NCI-H1417 treated with DMSO at 0.1 percent for 48 hours (cell line): ENCODE measurements around the gene CWC27.

Experiments used
- DNase-seq: peaks from one replicate; lab custom pipeline; 2025; lab: John Stamatoyannopoulos, UW

CWC27 gene

GRCh38 chr5:65035211-65036206 is 266.8 kb downstream of the CWC27 start:
- no peak for DNase-seq

GRCh38 chr5:65037831-65038815 is 269.4 kb downstream of the CWC27 start:
- DNase-seq: no peak

GRCh38 chr5:65041296-65042158 is 272.8 kb downstream of the CWC27 start:
- DNase-seq: no peak

- DNase-seq: no peak
Measured at GRCh38 chr5:65043843-65044359, 275.2 kb downstream of the CWC27 start.

- DNase-seq: no peak
Measured at GRCh38 chr5:65047225-65047624, 278.5 kb downstream of the CWC27 start.

GRCh38 chr5:65047948-65048690 is 279.4 kb downstream of the CWC27 start:
- DNase-seq: no peak

GRCh38 chr5:65050140-65050539 is 281.4 kb downstream of the CWC27 start:
- no peak for DNase-seq

GRCh38 chr5:65050826-65051498 is 282.2 kb downstream of the CWC27 start:
- no peak for DNase-seq

GRCh38 chr5:65055938-65056337 is 287.2 kb downstream of the CWC27 start:
- no peak for DNase-seq

- DNase-seq: no peak
Measured at GRCh38 chr5:65059681-65060598, 291.2 kb downstream of the CWC27 start.

GRCh38 chr5:65061250-65061973 is 292.7 kb downstream of the CWC27 start:
- DNase-seq: no peak

GRCh38 chr5:65061974-65062353 is 293.2 kb downstream of the CWC27 start:
- DNase-seq: no peak

- DNase-seq: no peak
Measured at GRCh38 chr5:65062469-65063083, 293.8 kb downstream of the CWC27 start.

- no peak for DNase-seq
Measured at GRCh38 chr5:65065001-65065511, 296.3 kb downstream of the CWC27 start.

GRCh38 chr5:65066387-65067146 is 297.8 kb downstream of the CWC27 start:
- DNase-seq: no peak

- no peak for DNase-seq
Measured at GRCh38 chr5:65067147-65067506, 298.4 kb downstream of the CWC27 start.
